SU-DHL-6 (cell line): ENCODE data around the gene HTR1E.

Experiments
- H2AFZ ChIP-seq: fragments of 200-600 bp; sonication (generic); 2 replicates; pipeline ENCODE4 v1.6.1; 2014; ENCODE audit warnings: low read depth, mild to moderate bottlenecking, moderate library complexity, mixed read lengths, antibody characterized with exemption, low read length; ENCODE audit not compliant: severe bottlenecking
- H3F3A ChIP-seq: fragments of 200-600 bp; shearing (Covaris generic); 2 replicates; pipeline ENCODE4 v1.6.0; 2016; ENCODE audit warnings: antibody characterized with exemption, mild to moderate bottlenecking; ENCODE audit not compliant: insufficient read depth
- H3K27ac ChIP-seq: fragments of 200-600 bp; sonication (generic); 2 replicates; pipeline ENCODE4 v1.5.1; 2016; ENCODE audit warnings: low read depth, mild to moderate bottlenecking, low read length, moderate library complexity, mixed read lengths
- H3K27me3 ChIP-seq: fragments of 200-600 bp; sonication (generic), shearing (Covaris generic); 2 replicates; pipeline ENCODE4 v1.6.0; 2014; ENCODE audit warnings: mild to moderate bottlenecking, low read length
- H3K36me3 ChIP-seq: fragments of 200-600 bp; sonication (generic); 2 replicates; pipeline ENCODE4 v1.6.1; 2014; ENCODE audit warnings: mild to moderate bottlenecking, low read length, mixed read lengths
- H3K4me2 ChIP-seq: fragments of 300-600, 200-600 bp; shearing (Covaris generic), sonication (generic); 2 replicates; pipeline ENCODE4 v1.6.0; 2014; ENCODE audit warnings: low read length, low read depth, mild to moderate bottlenecking; ENCODE audit not compliant: poor library complexity, severe bottlenecking
- H3K4me3 ChIP-seq: fragments of 200-600 bp; sonication (generic); 2 replicates; pipeline ENCODE4 v1.5.1; 2014; ENCODE audit warnings: antibody characterized with exemption, low read length, mild to moderate bottlenecking, mixed read lengths; ENCODE audit not compliant: insufficient read depth, poor library complexity, severe bottlenecking
- H3K79me2 ChIP-seq: fragments of 200-600 bp; sonication (generic); 2 replicates; pipeline ENCODE4 v1.6.1; 2014; ENCODE audit warnings: mild to moderate bottlenecking, low read length, moderate library complexity; ENCODE audit not compliant: insufficient read depth
- H3K9ac ChIP-seq: fragments of 200-600 bp; sonication (generic); 2 replicates; pipeline ENCODE4 v1.7.0; 2014; ENCODE audit warnings: mild to moderate bottlenecking, low read length
- H3K9me2 ChIP-seq: fragments of 200-600 bp; sonication (generic); replicated peaks from 2 replicates; pipeline ENCODE4 v1.6.1; 2014; ENCODE audit warnings: low read length; ENCODE audit not compliant: insufficient read depth
- H3K9me3 ChIP-seq: fragments of 200-600 bp; sonication (generic); 2 replicates; pipeline ENCODE4 v1.6.1; 2014; ENCODE audit warnings: low read length, mixed read lengths; ENCODE audit not compliant: insufficient read depth
- H4K20me1 ChIP-seq: fragments of 200-600 bp; sonication (generic); 2 replicates; pipeline ENCODE4 v1.6.1; 2014; ENCODE audit warnings: low read depth, mild to moderate bottlenecking, antibody characterized with exemption, low read length, moderate library complexity, mixed read lengths
- CTCF ChIP-seq: fragments of 200-600 bp; sonication (generic); IDR thresholded peaks from one replicate; pipeline ENCODE4 v1.5.1; 2017; ENCODE audit warnings: antibody characterized with exemption, mild to moderate bottlenecking, low read length, moderate library complexity; ENCODE audit not compliant: insufficient read depth, poor library complexity, severe bottlenecking
- EZH2phosphoT487 ChIP-seq: fragments of 200-600 bp; sonication (generic), shearing (Covaris generic); conservative IDR thresholded peaks from 2 replicates; pipeline ENCODE4 v1.6.1; 2018; ENCODE audit warnings: mild to moderate bottlenecking, antibody characterized with exemption, low read length, moderate library complexity, mixed read lengths

Gene HTR1E

GRCh38 chr6:87059943-87060342, 122.6 kb downstream of the HTR1E start:
- no peaks in the 10 kb centered on the region for H3K9me2 ChIP-seq
- no peak overlapping the region for H3K9ac ChIP-seq
- H3K27me3 ChIP-seq: no peaks in the 10 kb centered on the region
- TF ChIP-seq EZH2phosphoT487: no peak
- TF ChIP-seq CTCF: no peak
- H3K36me3 ChIP-seq: no peaks in the 10 kb centered on the region
- H3F3A ChIP-seq: no peaks in the 10 kb centered on the region
- H3K79me2 ChIP-seq: no peaks in the 10 kb centered on the region
- H3K9me3 ChIP-seq: no peaks in the 10 kb centered on the region
- no peaks in the 10 kb centered on the region for H4K20me1 ChIP-seq
- no peak overlapping the region for H3K27ac ChIP-seq
- H3K4me2 ChIP-seq: no peak overlapping the region
- H2AFZ ChIP-seq: no peak overlapping the region
- H3K4me3 ChIP-seq: no peak overlapping the region

GRCh38 chr6:87065117-87065516, 127.8 kb downstream of the HTR1E start:
- TF ChIP-seq EZH2phosphoT487 (no peak), CTCF (no peak)
- H2AFZ ChIP-seq: no peak overlapping the region

More at GRCh38 chr6:87065117-87065516, 127.8 kb downstream of the HTR1E start:
- Histone ChIP-seq H4K20me1 (no peaks in the 10 kb centered on the region), H3K27ac (no peak overlapping the region), H3K9ac (no peak overlapping the region), H3K4me2 (no peak overlapping the region), H3K4me3 (no peak overlapping the region), H3K9me2 (no peaks in the 10 kb centered on the region), H3K9me3 (no peaks in the 10 kb centered on the region), H3K79me2 (no peaks in the 10 kb centered on the region), H3K27me3 (no peaks in the 10 kb centered on the region), H3K36me3 (no peaks in the 10 kb centered on the region), H3F3A (no peaks in the 10 kb centered on the region)
